Ureter (tissue), 1 donor: Measurements from ENCODE around the gene DPY30. TPM values are rescaled to one million over a fixed set of nuclear protein-coding genes. Genes with fewer than 3 reads are reported as not detected.
A peak's percentile ranks its signal among the peaks of the same experiment; 100 is the strongest.
"Not testable (repeated sequence)": the region's sequence is repeated elsewhere in the genome, so short reads cannot be mapped to it uniquely, and the experiment has no call there.

Experiments used
- DNase-seq: peaks from one replicate; pipeline ENCODE4 v3.0.0-alpha.2; 2020; ENCODE audit warnings: low spot score
- total RNA-seq: library from RNA; stranded (reverse); gene quantifications from one replicate; pipeline ENCODE4 v1.2.4, GENCODE V29; 2023
- donor health status: DM: yes; HTN: yes; CAD: no.

Gene DPY30
- 45.7 TPM for total RNA-seq

GRCh38 chr2:32039447-32040219 lies at the start of gene DPY30:
TSS of gene DPY30 (minus strand) at chr2:32039805. CDS start at chr2:32039456, 349 bp downstream.
- peak; percentile 90 for DNase-seq

- no peak for DNase-seq
Observed at GRCh38 chr2:32074134-32074506, 34.5 kb upstream of the DPY30 start.

- no peak for DNase-seq
Observed at GRCh38 chr2:32067549-32067948, 27.9 kb upstream of the DPY30 start.

GRCh38 chr2:32064713-32065112 lies 25.1 kb upstream of the DPY30 start:
- no peak for DNase-seq

GRCh38 chr2:32064021-32064601 lies 24.5 kb upstream of the DPY30 start:
- DNase-seq, result peak; percentile 46

GRCh38 chr2:32063310-32064020 lies 23.9 kb upstream of the DPY30 start, which contains the start of gene SPAST:
TSS of gene SPAST (plus strand) at chr2:32063556. CDS start at chr2:32063832, 276 bp downstream.
- DNase-seq, result peak; percentile 96

GRCh38 chr2:32061973-32062861 lies 22.6 kb upstream of the DPY30 start:
- no peak for DNase-seq

GRCh38 chr2:32061430-32061829 lies 21.8 kb upstream of the DPY30 start:
- no peak for DNase-seq

GRCh38 chr2:32060266-32060665 lies 20.7 kb upstream of the DPY30 start:
- no peak for DNase-seq

GRCh38 chr2:32058130-32058529 lies 18.5 kb upstream of the DPY30 start:
- DNase-seq, result no peak

GRCh38 chr2:32054583-32054982 lies 15.0 kb upstream of the DPY30 start:
- not testable (repeated sequence) for DNase-seq

GRCh38 chr2:32051836-32052439 lies 12.3 kb upstream of the DPY30 start:
- DNase-seq, result no peak

GRCh38 chr2:32043561-32043960 lies 4.0 kb upstream of the DPY30 start:
- DNase-seq, result no peak

- not testable (repeated sequence) for DNase-seq
Observed at GRCh38 chr2:32034198-32034887, 5.3 kb downstream of the DPY30 start.

GRCh38 chr2:32018789-32019482 lies 20.7 kb downstream of the DPY30 start:
- DNase-seq, result not testable (repeated sequence)

GRCh38 chr2:32012872-32013271 lies 26.7 kb downstream of the DPY30 start:
- DNase-seq, result no peak

- DNase-seq, result no peak
Observed at GRCh38 chr2:32011485-32011960, 28.1 kb downstream of the DPY30 start.

- peak; percentile 95 for DNase-seq
Observed at GRCh38 chr2:32010670-32011484, 28.7 kb downstream of the DPY30 start, which contains the start of gene MEMO1. TSS of gene MEMO1 (minus strand) at chr2:32011008. CDS start at chr2:32010247, 761 bp downstream.

- DNase-seq, result peak; percentile 65
Observed at GRCh38 chr2:32010280-32010669, 29.3 kb downstream of the DPY30 start.
